Measurements from ENCODE around the gene DLL1. TPM values are rescaled to one million over a fixed set of nuclear protein-coding genes. Genes with fewer than 3 reads are reported as not detected.

DLL1 gene
- polyA plus RNA-seq, 2 of the 4 experiments (the other 2 are of a cell fraction) = 0.05 to 0.15 TPM

DNA sequence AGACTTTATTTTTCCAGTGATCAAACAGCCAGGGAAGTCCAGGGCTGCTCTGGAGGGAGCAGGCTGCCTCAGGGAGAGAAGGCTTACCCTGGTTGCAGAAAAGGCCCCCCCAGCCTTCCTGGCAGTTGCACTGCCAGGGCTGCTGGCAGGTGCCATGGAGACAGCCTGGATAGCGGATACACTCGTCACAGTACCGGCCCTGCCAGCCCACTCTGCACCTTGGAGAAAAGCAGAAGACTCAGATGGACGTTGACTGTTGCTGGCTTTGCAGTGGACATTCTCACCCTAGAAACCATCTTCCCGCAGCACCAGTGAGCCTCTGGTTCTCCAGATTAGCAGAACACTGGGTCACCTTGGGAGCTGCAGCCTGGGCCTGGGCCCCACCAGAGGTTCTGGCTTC, 5.4 kb downstream of the DLL1 start:
- whole genome bisulfite sequencing (ENCODE audit: missing lambda C conversion rate) = 50% methylated on average over 1 of the region's 5 CpGs
- Histone ChIP-seq H3K4me2 (no peak overlapping the region), H3K4me3 (no peak overlapping the region), H3K9me3 (no peaks in the 10 kb centered on the region), H3K4me1 (peaks cover 6% of the 10 kb centered on the region; the same call in 1 of the 3 replicates), H3K27ac (no peak overlapping the region)
- FAIRE-seq (no peak), ATAC-seq (no peak), DNase-seq (ENCODE audit: low read depth in 1 of 2, low spot score in 1 of 2) (no peak)
- POLR2A ChIA-PET = no interaction called here
- CTCF ChIA-PET = interaction anchor here (1.1 kb wide), 1 partner anchor 454 kb away, joined by 3 read pairs; no protein-coding TSS in a partner anchor
- TF ChIP-seq JUN (IDR thresholded peaks at IDR 0.05) (no peak), HDAC2 (IDR thresholded peaks at IDR 0.05) (no peak), POLR2A (IDR thresholded peaks at IDR 0.05; ENCODE audit: low read length) (no peak), RCOR1 (IDR thresholded peaks at IDR 0.05; ENCODE audit: low read depth, low read length) (no peak), EP300 (IDR thresholded peaks at IDR 0.05) (no peak), NFE2L2 (conservative IDR thresholded peaks at IDR 0.05; ENCODE audit: low read length) (no peak), EHF (CRISPR knock-in tag; IDR thresholded peaks at IDR 0.05) (no peak), SMC3 (IDR thresholded peaks at IDR 0.05) (no peak), NR3C1 (IDR thresholded peaks at IDR 0.05) (no peak), RNF2 (IDR thresholded peaks at IDR 0.05; ENCODE audit: borderline replicate concordance, low read depth) (no peak), HEYL (CRISPR knock-in tag; IDR thresholded peaks at IDR 0.05) (no peak), KDM5A (IDR thresholded peaks at IDR 0.05) (no peak), MYC (IDR thresholded peaks at IDR 0.05; ENCODE audit: borderline replicate concordance, low read length) (no peak), ZFP36 (IDR thresholded peaks at IDR 0.05; ENCODE audit: borderline replicate concordance, partially characterized antibody) (no peak), RFX5 (IDR thresholded peaks at IDR 0.05) (no peak), CBX8 (IDR thresholded peaks at IDR 0.05) (no peak), FOSL2 (IDR thresholded peaks at IDR 0.05) (no peak), FOSL2 (CRISPR knock-in tag; IDR thresholded peaks at IDR 0.05) (no peak)
- TF ChIP-seq, protein P1, sequence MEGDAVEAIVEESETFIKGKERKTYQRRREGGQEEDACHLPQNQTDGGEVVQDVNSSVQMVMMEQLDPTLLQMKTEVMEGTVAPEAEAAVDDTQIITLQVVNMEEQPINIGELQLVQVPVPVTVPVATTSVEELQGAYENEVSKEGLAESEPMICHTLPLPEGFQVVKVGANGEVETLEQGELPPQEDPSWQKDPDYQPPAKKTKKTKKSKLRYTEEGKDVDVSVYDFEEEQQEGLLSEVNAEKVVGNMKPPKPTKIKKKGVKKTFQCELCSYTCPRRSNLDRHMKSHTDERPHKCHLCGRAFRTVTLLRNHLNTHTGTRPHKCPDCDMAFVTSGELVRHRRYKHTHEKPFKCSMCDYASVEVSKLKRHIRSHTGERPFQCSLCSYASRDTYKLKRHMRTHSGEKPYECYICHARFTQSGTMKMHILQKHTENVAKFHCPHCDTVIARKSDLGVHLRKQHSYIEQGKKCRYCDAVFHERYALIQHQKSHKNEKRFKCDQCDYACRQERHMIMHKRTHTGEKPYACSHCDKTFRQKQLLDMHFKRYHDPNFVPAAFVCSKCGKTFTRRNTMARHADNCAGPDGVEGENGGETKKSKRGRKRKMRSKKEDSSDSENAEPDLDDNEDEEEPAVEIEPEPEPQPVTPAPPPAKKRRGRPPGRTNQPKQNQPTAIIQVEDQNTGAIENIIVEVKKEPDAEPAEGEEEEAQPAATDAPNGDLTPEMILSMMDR (IDR thresholded peaks at IDR 0.05) = no peak
- TF ChIP-seq, protein P2, sequence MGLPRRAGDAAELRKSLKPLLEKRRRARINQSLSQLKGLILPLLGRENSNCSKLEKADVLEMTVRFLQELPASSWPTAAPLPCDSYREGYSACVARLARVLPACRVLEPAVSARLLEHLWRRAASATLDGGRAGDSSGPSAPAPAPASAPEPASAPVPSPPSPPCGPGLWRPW (IDR thresholded peaks at IDR 0.05) = no peak

DNA sequence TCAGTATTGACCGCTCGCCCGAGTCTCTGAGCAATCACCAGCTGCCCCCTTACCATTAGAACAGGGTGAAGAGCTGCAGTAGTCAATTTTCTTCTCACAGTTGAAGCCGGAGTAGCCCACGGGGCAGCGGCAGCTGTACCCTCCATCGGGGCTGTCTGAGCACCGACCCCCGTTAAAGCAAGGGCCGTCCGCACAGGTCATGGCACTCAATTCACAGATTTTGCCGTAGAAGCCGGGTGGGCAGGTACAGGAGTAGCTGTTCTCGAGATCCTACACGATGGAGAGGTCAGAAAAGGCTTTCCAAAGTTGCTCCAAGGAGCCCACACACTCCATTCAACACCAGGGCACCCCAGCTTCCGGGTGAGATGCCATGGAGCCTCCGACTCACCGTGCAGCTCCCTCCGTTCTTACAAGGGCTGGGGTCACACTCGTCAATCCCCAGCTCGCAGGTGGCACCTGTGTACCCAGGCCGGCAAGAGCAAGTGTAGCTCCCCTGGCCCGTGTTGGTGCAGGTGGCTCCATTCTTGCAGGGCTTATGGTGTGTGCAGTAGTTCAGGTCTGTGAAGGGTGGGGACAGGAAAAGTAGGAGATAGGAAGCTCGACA, 5.9 kb downstream of the DLL1 start:
- FAIRE-seq = no peak
- WGBS (ENCODE audit: missing lambda C conversion rate) = 53% methylated on average over 6 of the region's 24 CpGs
- H3K9me3 ChIP-seq = no peaks in the 10 kb centered on the region
- ChIA-PET POLR2A (no interaction called here), CTCF (interaction anchor here (1.1 kb wide), 1 partner anchor 453 kb away, joined by 3 read pairs; no protein-coding TSS in a partner anchor)
- H3K27ac ChIP-seq = no peak overlapping the region
- DNase-seq (ENCODE audit: low read depth in 1 of 2, low spot score in 1 of 2) = no peak
- H3K4me1 ChIP-seq = peaks cover 8% of the 10 kb centered on the region; the same call in 1 of the 3 replicates
- no peak for ATAC-seq
- H3K4me3 ChIP-seq = no peak overlapping the region
- H3K4me2 ChIP-seq = no peak overlapping the region
- TF ChIP-seq, protein P3, sequence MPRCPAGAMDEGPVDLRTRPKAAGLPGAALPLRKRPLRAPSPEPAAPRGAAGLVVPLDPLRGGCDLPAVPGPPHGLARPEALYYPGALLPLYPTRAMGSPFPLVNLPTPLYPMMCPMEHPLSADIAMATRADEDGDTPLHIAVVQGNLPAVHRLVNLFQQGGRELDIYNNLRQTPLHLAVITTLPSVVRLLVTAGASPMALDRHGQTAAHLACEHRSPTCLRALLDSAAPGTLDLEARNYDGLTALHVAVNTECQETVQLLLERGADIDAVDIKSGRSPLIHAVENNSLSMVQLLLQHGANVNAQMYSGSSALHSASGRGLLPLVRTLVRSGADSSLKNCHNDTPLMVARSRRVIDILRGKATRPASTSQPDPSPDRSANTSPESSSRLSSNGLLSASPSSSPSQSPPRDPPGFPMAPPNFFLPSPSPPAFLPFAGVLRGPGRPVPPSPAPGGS (IDR thresholded peaks at IDR 0.05) = no peak
- TF ChIP-seq CEBPB (IDR thresholded peaks at IDR 0.05) = no peak
- no peak for TF ChIP-seq HEYL (CRISPR knock-in tag; IDR thresholded peaks at IDR 0.05)
- TF ChIP-seq RAD21 (conservative IDR thresholded peaks at IDR 0.05 in 1 of 2, IDR thresholded peaks at IDR 0.05 in 1 of 2) = no peak
- no peak for TF ChIP-seq HDAC2 (IDR thresholded peaks at IDR 0.05)
- no peak for TF ChIP-seq CBX2 (IDR thresholded peaks at IDR 0.05; ENCODE audit: borderline replicate concordance, low read depth)
- TF ChIP-seq, protein P4, sequence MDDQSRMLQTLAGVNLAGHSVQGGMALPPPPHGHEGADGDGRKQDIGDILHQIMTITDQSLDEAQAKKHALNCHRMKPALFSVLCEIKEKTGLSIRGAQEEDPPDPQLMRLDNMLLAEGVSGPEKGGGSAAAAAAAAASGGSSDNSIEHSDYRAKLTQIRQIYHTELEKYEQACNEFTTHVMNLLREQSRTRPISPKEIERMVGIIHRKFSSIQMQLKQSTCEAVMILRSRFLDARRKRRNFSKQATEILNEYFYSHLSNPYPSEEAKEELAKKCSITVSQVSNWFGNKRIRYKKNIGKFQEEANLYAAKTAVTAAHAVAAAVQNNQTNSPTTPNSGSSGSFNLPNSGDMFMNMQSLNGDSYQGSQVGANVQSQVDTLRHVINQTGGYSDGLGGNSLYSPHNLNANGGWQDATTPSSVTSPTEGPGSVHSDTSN (IDR thresholded peaks at IDR 0.05) = no peak
